ENCODE measurements around the gene OSGEP. TPM values are rescaled to one million over a fixed set of nuclear protein-coding genes. Genes with fewer than 3 reads are reported as not detected.
"Not testable (repeated sequence)": the region's sequence is repeated elsewhere in the genome, so short reads cannot be mapped to it uniquely, and the experiment has no call there.

Gene OSGEP
- total RNA-seq, 1 donor from 2014 or later = 77.4 TPM

- peak; percentile 99 for DNase-seq (ENCODE audit: low spot score)
- H3K4me1 Mint-ChIP-seq (ENCODE audit: low read depth) = peaks cover 23% of the 10 kb centered on the region
- H3K27me3 Mint-ChIP-seq (ENCODE audit: insufficient read depth) = no peaks in the 10 kb centered on the region
- H3K4me3 Mint-ChIP-seq = peak within 1 kb of the TSS; percentile 94
- H3K27ac Mint-ChIP-seq = peak within 1 kb of the TSS; percentile 87
- H3K36me3 Mint-ChIP-seq (ENCODE audit: low read depth) = peaks cover 26% of the 10 kb centered on the region
- intact Hi-C loops (cut with micrococcal nuclease) = loop anchor here (1.0 to 5.0 kb wide), 9 partner anchors 8 to 806 kb away; partner anchors contain the start of genes CCNB1IP1, HNRNPC, PARP2 and PNP
- no peaks in the 10 kb centered on the region for H3K9me3 Mint-ChIP-seq
Observed at GRCh38 chr14:20461225-20462141, 6.9 kb upstream of the OSGEP start, which contains the start of gene PIP4P1. TSS of gene PIP4P1 (minus strand) at chr14:20461434. CDS start at chr14:20461325, 109 bp downstream.

- intact Hi-C loops (cut with micrococcal nuclease) = loop anchor here (1.0 to 5.0 kb wide), 9 partner anchors 7 to 807 kb away; partner anchors contain the start of genes CCNB1IP1, HNRNPC, PARP2 and PNP
- Mint-ChIP-seq H3K4me3 (peak overlapping the region; percentile 94), H3K27ac (peak overlapping the region; percentile 70)
Observed at GRCh38 chr14:20460458-20461224, 6.0 kb upstream of the OSGEP start.

GRCh38 chr14:20458031-20458789, 3.6 kb upstream of the OSGEP start:
- H3K36me3 Mint-ChIP-seq (ENCODE audit: low read depth) = peaks cover 26% of the 10 kb centered on the region
- H3K4me1 Mint-ChIP-seq (ENCODE audit: low read depth) = peaks cover 23% of the 10 kb centered on the region
- no peak overlapping the region for H3K4me3 Mint-ChIP-seq
- intact Hi-C loops (cut with micrococcal nuclease) = no loop called here
- no peaks in the 10 kb centered on the region for H3K27me3 Mint-ChIP-seq (ENCODE audit: insufficient read depth)
- DNase-seq (ENCODE audit: low spot score) = no peak
- no peak overlapping the region for H3K27ac Mint-ChIP-seq
- H3K9me3 Mint-ChIP-seq = no peaks in the 10 kb centered on the region

More at GRCh38 chr14:20460458-20461224, 6.0 kb upstream of the OSGEP start:
- Mint-ChIP-seq H3K9me3 (no peaks in the 10 kb centered on the region), H3K27me3 (ENCODE audit: insufficient read depth) (no peaks in the 10 kb centered on the region), H3K36me3 (ENCODE audit: low read depth) (peaks cover 26% of the 10 kb centered on the region), H3K4me1 (ENCODE audit: low read depth) (peaks cover 23% of the 10 kb centered on the region)
- no peak for DNase-seq (ENCODE audit: low spot score)

GRCh38 chr14:20456971-20457370, 2.4 kb upstream of the OSGEP start:
- Mint-ChIP-seq H3K27ac (peak overlapping the region; percentile 32), H3K9me3 (no peaks in the 10 kb centered on the region), H3K27me3 (ENCODE audit: insufficient read depth) (no peaks in the 10 kb centered on the region), H3K36me3 (ENCODE audit: low read depth) (peaks cover 36% of the 10 kb centered on the region), H3K4me3 (no peak overlapping the region), H3K4me1 (ENCODE audit: low read depth) (peaks cover 23% of the 10 kb centered on the region)
- intact Hi-C loops (cut with micrococcal nuclease) = no loop called here
- DNase-seq (ENCODE audit: low spot score) = no peak

GRCh38 chr14:20455355-20456300, 1.0 kb upstream of the OSGEP start:
- intact Hi-C loops (cut with micrococcal nuclease) = loop anchor here (2.0 kb wide), 4 partner anchors 13 to 225 kb away; partner anchors contain the start of gene PNP
- Mint-ChIP-seq H3K36me3 (ENCODE audit: low read depth) (peaks cover 42% of the 10 kb centered on the region), H3K9me3 (no peaks in the 10 kb centered on the region), H3K27ac (no peak overlapping the region), H3K27me3 (ENCODE audit: insufficient read depth) (no peaks in the 10 kb centered on the region), H3K4me1 (ENCODE audit: low read depth) (peaks cover 20% of the 10 kb centered on the region), H3K4me3 (no peak overlapping the region)
- DNase-seq (ENCODE audit: low spot score) = no peak

- H3K9me3 Mint-ChIP-seq; H3K27me3 Mint-ChIP-seq (ENCODE audit: insufficient read depth); DNase-seq (ENCODE audit: low spot score); H3K27ac Mint-ChIP-seq; H3K4me1 Mint-ChIP-seq (ENCODE audit: low read depth): not testable (repeated sequence)
- H3K4me3 Mint-ChIP-seq = peak overlapping the region; percentile 34
- peaks cover 43% of the 10 kb centered on the region for H3K36me3 Mint-ChIP-seq (ENCODE audit: low read depth)
- intact Hi-C loops (cut with micrococcal nuclease) = loop anchor here (1.0 kb wide), 1 partner anchor 8 kb away; the partner anchor contains the start of gene PIP4P1
Observed at GRCh38 chr14:20452831-20453230, 1.8 kb downstream of the OSGEP start.

GRCh38 chr14:20446889-20447288, 7.7 kb downstream of the OSGEP start:
- no peak for DNase-seq (ENCODE audit: low spot score)
- H3K36me3 Mint-ChIP-seq (ENCODE audit: low read depth) = peaks cover 44% of the 10 kb centered on the region

GRCh38 chr14:20443650-20444049, 11.0 kb downstream of the OSGEP start:
- H3K9me3 Mint-ChIP-seq; H3K4me3 Mint-ChIP-seq; H3K27ac Mint-ChIP-seq; H3K27me3 Mint-ChIP-seq (ENCODE audit: insufficient read depth); DNase-seq (ENCODE audit: low spot score); intact Hi-C loops (cut with micrococcal nuclease): not testable (repeated sequence)
- H3K4me1 Mint-ChIP-seq (ENCODE audit: low read depth) = peaks cover 28% of the 10 kb centered on the region
- H3K36me3 Mint-ChIP-seq (ENCODE audit: low read depth) = peaks cover 26% of the 10 kb centered on the region

More at GRCh38 chr14:20446889-20447288, 7.7 kb downstream of the OSGEP start:
- Mint-ChIP-seq H3K4me1 (ENCODE audit: low read depth) (peaks cover 11% of the 10 kb centered on the region), H3K27me3 (ENCODE audit: insufficient read depth) (no peaks in the 10 kb centered on the region), H3K9me3 (no peaks in the 10 kb centered on the region), H3K4me3 (no peak overlapping the region), H3K27ac (no peak overlapping the region)
- intact Hi-C loops (cut with micrococcal nuclease) = no loop called here

GRCh38 chr14:20441461-20441860, 13.2 kb downstream of the OSGEP start:
- no peak overlapping the region for H3K4me3 Mint-ChIP-seq
- H3K27me3 Mint-ChIP-seq (ENCODE audit: insufficient read depth) = no peaks in the 10 kb centered on the region
- no peak overlapping the region for H3K27ac Mint-ChIP-seq
- no peak for DNase-seq (ENCODE audit: low spot score)
- peaks cover 5% of the 10 kb centered on the region for H3K36me3 Mint-ChIP-seq (ENCODE audit: low read depth)
- intact Hi-C loops (cut with micrococcal nuclease) = no loop called here
- peaks cover 28% of the 10 kb centered on the region for H3K4me1 Mint-ChIP-seq (ENCODE audit: low read depth)
- H3K9me3 Mint-ChIP-seq = no peaks in the 10 kb centered on the region

GRCh38 chr14:20440882-20441281, 13.7 kb downstream of the OSGEP start:
- DNase-seq (ENCODE audit: low spot score) = no peak
- intact Hi-C loops (cut with micrococcal nuclease) = no loop called here
- no peaks in the 10 kb centered on the region for H3K27me3 Mint-ChIP-seq (ENCODE audit: insufficient read depth)
- H3K27ac Mint-ChIP-seq = peak overlapping the region; percentile 3
- no peak overlapping the region for H3K4me3 Mint-ChIP-seq
- peaks cover 4% of the 10 kb centered on the region for H3K36me3 Mint-ChIP-seq (ENCODE audit: low read depth)
- no peaks in the 10 kb centered on the region for H3K9me3 Mint-ChIP-seq
- H3K4me1 Mint-ChIP-seq (ENCODE audit: low read depth) = peaks cover 28% of the 10 kb centered on the region

- Mint-ChIP-seq H3K27me3 (ENCODE audit: insufficient read depth) (no peaks in the 10 kb centered on the region), H3K36me3 (ENCODE audit: low read depth) (peaks cover 4% of the 10 kb centered on the region)
- no peak for DNase-seq (ENCODE audit: low spot score)
Observed at GRCh38 chr14:20440465-20440864, 14.1 kb downstream of the OSGEP start.

More at GRCh38 chr14:20440465-20440864, 14.1 kb downstream of the OSGEP start:
- H3K9me3 Mint-ChIP-seq = no peaks in the 10 kb centered on the region
- H3K27ac Mint-ChIP-seq = no peak overlapping the region
- no peak overlapping the region for H3K4me3 Mint-ChIP-seq
- H3K4me1 Mint-ChIP-seq (ENCODE audit: low read depth) = peaks cover 28% of the 10 kb centered on the region
- intact Hi-C loops (cut with micrococcal nuclease) = no loop called here

Data from activated T-helper 1 cell treated with anti-CD3 and anti-CD28 coated beads, Interleukin-12 subunit alpha, Interleukin-12 subunit beta, Interleukin-2, Interleukin-4 antibody, amounts not matched to agents 30 ng/mL and 10 ng/mL and 1 ng/mL, durations not matched to agents 14 hours and 24 hours and 36 hours (primary cell).